ENCODE results near the gene RTL3. TPM values are rescaled to one million over a fixed set of nuclear protein-coding genes. Genes with fewer than 3 reads are reported as not detected.

RTL3 gene
- total and polyA plus RNA-seq, 2 experiments from 2014 or later, result not detected

GRCh38 chrX:78653118-78653822 lies 5.9 kb downstream of the RTL3 start:
- H3K9me2 ChIP-seq (ENCODE audit: insufficient read depth), result no peaks in the 10 kb centered on the region
- H3K9me3 Mint-ChIP-seq, result no peaks in the 10 kb centered on the region
- H3K4me3 ChIP-seq, result no peak overlapping the region
- no peaks in the 10 kb centered on the region for H3K36me3 Mint-ChIP-seq (ENCODE audit: low read depth)
- no peaks in the 10 kb centered on the region for H3K36me3 ChIP-seq (ENCODE audit: insufficient read depth)
- no peaks in the 10 kb centered on the region for H3K27me3 ChIP-seq (ENCODE audit: insufficient read depth)
- H3K4me1 Mint-ChIP-seq, result peaks cover 7% of the 10 kb centered on the region; the same call in 2 of the 3 replicates
- H3K4me1 ChIP-seq (ENCODE audit: insufficient read depth), result no peaks in the 10 kb centered on the region
- no peak for TF ChIP-seq ZNF462 (CRISPR knock-in tag; IDR thresholded peaks at IDR 0.05)
- no peak for TF ChIP-seq EZH2phosphoT487 (IDR thresholded peaks at IDR 0.05; ENCODE audit: unreplicated experiment)
- no peak for TF ChIP-seq EZH2 (IDR thresholded peaks at IDR 0.05; ENCODE audit: low read depth, unreplicated experiment)
- no peak for TF ChIP-seq ETS1 (IDR thresholded peaks at IDR 0.05)
- no peak for TF ChIP-seq POLR2AphosphoS5 (IDR thresholded peaks at IDR 0.05; ENCODE audit: low read depth)
- no peak for TF ChIP-seq CTCF (conservative IDR thresholded peaks at IDR 0.05; ENCODE audit: low read depth in 2 of 2)
- TF ChIP-seq STAT1 (IDR thresholded peaks at IDR 0.05; ENCODE audit: unreplicated experiment), result no peak
- no peak for TF ChIP-seq ZNF114 (CRISPR knock-in tag; IDR thresholded peaks at IDR 0.05)
- no peak for TF ChIP-seq CREB1 (CRISPR knock-in tag; IDR thresholded peaks at IDR 0.05; ENCODE audit: low read depth)
- TF ChIP-seq JUNB (IDR thresholded peaks at IDR 0.05; ENCODE audit: unreplicated experiment), result no peak
- TF ChIP-seq REST (IDR thresholded peaks at IDR 0.05; ENCODE audit: unreplicated experiment), result no peak
- H3K27ac ChIP-seq (ENCODE audit: low read depth), result no peak overlapping the region
- no peaks in the 10 kb centered on the region for H3K27me3 Mint-ChIP-seq (ENCODE audit: insufficient read depth, low read depth, poor library complexity)
- H4K20me1 ChIP-seq (replicated peaks; ENCODE audit: insufficient read depth), result no peaks in the 10 kb centered on the region
- peak overlapping the region; percentile 60; the same call in 1 of the 2 replicates for H3K27ac Mint-ChIP-seq
- ATAC-seq (no peak), DNase-seq (ENCODE audit: low spot score) (no peak)
- H3K4me3 Mint-ChIP-seq, result no peak overlapping the region
- no peaks in the 10 kb centered on the region for H3K79me2 ChIP-seq (replicated peaks; ENCODE audit: insufficient read depth)
- H3F3A ChIP-seq (replicated peaks; ENCODE audit: low read depth), result no peaks in the 10 kb centered on the region
- peak overlapping the region; percentile 74; the same call in 1 of the 2 replicates for H2AFZ ChIP-seq
- no peak overlapping the region for H3K4me2 ChIP-seq

All from GM23338 (cell line).